Measurements from ENCODE around the gene CFAP210. TPM values are rescaled to one million over a fixed set of nuclear protein-coding genes. Genes with fewer than 3 reads are reported as not detected.

The CFAP210 gene
- total RNA-seq, 1 donor from 2014 or later = 0.32 TPM

DNA sequence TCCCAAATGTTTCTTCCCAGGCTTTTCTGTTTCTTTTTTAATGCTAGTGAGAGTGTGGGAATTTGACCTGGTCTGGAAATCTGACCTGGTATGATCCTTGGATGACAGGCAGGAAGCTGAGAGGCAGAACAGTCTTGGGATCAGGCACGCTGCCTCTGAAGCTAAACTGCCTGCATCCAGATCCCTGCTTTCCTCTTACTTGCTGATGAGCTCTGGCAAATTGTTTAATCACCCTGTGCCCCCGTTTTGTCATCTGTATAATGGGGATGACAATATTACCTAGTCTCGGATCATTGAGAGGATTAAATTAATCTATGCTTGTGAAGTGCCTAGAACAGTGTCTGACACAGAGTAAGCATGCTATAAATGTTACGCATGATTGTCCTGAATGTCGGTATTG, 42.7 kb upstream of the CFAP210 start:
- peaks cover 31% of the 10 kb centered on the region for H3K4me1 Mint-ChIP-seq (ENCODE audit: low read depth, unreplicated experiment)
- H3K36me3 Mint-ChIP-seq (ENCODE audit: unreplicated experiment) = peaks cover 7% of the 10 kb centered on the region
- DNase-seq = no peak
- peaks cover 14% of the 10 kb centered on the region for H3K27me3 Mint-ChIP-seq (ENCODE audit: unreplicated experiment)
- TF ChIP-seq, protein P1, sequence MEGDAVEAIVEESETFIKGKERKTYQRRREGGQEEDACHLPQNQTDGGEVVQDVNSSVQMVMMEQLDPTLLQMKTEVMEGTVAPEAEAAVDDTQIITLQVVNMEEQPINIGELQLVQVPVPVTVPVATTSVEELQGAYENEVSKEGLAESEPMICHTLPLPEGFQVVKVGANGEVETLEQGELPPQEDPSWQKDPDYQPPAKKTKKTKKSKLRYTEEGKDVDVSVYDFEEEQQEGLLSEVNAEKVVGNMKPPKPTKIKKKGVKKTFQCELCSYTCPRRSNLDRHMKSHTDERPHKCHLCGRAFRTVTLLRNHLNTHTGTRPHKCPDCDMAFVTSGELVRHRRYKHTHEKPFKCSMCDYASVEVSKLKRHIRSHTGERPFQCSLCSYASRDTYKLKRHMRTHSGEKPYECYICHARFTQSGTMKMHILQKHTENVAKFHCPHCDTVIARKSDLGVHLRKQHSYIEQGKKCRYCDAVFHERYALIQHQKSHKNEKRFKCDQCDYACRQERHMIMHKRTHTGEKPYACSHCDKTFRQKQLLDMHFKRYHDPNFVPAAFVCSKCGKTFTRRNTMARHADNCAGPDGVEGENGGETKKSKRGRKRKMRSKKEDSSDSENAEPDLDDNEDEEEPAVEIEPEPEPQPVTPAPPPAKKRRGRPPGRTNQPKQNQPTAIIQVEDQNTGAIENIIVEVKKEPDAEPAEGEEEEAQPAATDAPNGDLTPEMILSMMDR (IDR thresholded peaks at IDR 0.05; ENCODE audit: partially characterized antibody, unreplicated experiment) = no peak
- peaks cover 7% of the 10 kb centered on the region for H3K9me3 Mint-ChIP-seq (ENCODE audit: unreplicated experiment)
- peak overlapping the region; percentile 23 for H3K27ac Mint-ChIP-seq (ENCODE audit: unreplicated experiment)
- peak overlapping the region; percentile 91 for H3K4me3 Mint-ChIP-seq (ENCODE audit: unreplicated experiment)

GRCh38 chr2:169735623-169736022, 41.4 kb upstream of the CFAP210 start:
- DNase-seq = no peak
- H3K4me1 Mint-ChIP-seq (ENCODE audit: low read depth, unreplicated experiment) = peaks cover 29% of the 10 kb centered on the region
- peaks cover 7% of the 10 kb centered on the region for H3K36me3 Mint-ChIP-seq (ENCODE audit: unreplicated experiment)
- H3K27ac Mint-ChIP-seq (ENCODE audit: unreplicated experiment) = peak overlapping the region; percentile 94
- H3K27me3 Mint-ChIP-seq (ENCODE audit: unreplicated experiment) = peaks cover 14% of the 10 kb centered on the region
- H3K4me3 Mint-ChIP-seq (ENCODE audit: unreplicated experiment) = peak overlapping the region; percentile 91
- TF ChIP-seq, protein P1 (IDR thresholded peaks at IDR 0.05; ENCODE audit: partially characterized antibody, unreplicated experiment) = no peak
- H3K9me3 Mint-ChIP-seq (ENCODE audit: unreplicated experiment) = peaks cover 7% of the 10 kb centered on the region

DNA sequence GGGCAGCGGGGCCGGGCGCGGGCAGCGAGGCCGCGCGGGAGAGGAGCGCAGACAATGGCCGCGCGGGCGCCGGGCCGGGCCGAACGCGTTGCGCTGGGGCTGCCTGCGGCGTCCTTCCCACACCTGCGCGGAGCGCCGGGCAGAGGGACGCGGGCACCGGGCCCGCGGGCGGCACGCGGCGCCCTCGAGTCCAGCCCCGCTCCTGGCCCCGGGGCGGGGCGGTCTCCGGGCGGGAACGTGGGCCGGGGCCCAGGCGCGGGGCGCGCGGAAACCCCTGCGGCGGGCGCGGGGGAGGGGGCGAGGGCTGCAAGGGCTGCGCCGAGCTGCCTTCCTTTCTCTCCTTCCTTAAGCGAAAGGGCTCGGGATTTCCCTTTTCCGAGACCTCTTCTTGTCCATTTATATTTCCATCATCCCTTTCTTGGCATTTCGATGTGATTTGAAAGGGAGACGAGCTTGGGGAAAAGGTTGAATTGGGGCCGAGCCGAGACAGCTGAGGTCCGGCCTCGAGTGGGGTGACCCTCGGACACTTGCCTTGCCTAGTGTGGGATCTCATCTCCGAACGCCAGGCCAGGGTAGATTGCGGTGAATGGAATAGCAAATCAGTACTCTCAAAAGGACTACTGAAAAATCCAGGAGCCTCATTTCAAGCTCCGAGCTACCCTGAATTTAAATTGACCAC, 40.1 kb upstream of the CFAP210 start:
- Mint-ChIP-seq H3K4me1 (ENCODE audit: low read depth, unreplicated experiment) (peaks cover 30% of the 10 kb centered on the region), H3K36me3 (ENCODE audit: unreplicated experiment) (peaks cover 2% of the 10 kb centered on the region), H3K9me3 (ENCODE audit: unreplicated experiment) (peaks cover 7% of the 10 kb centered on the region), H3K27ac (ENCODE audit: unreplicated experiment) (peak overlapping the region; percentile 94), H3K4me3 (ENCODE audit: unreplicated experiment) (peak overlapping the region; percentile 91), H3K27me3 (ENCODE audit: unreplicated experiment) (peaks cover 12% of the 10 kb centered on the region)
- TF ChIP-seq, protein P1 (IDR thresholded peaks at IDR 0.05; ENCODE audit: partially characterized antibody, unreplicated experiment) = no peak
- DNase-seq = peak; percentile 70

- peak overlapping the region; percentile 99 for H3K4me3 Mint-ChIP-seq (ENCODE audit: unreplicated experiment)
- peaks cover 10% of the 10 kb centered on the region for H3K27me3 Mint-ChIP-seq (ENCODE audit: unreplicated experiment)
- TF ChIP-seq, protein P1 (IDR thresholded peaks at IDR 0.05; ENCODE audit: partially characterized antibody, unreplicated experiment) = no peak
- peaks cover 30% of the 10 kb centered on the region for H3K4me1 Mint-ChIP-seq (ENCODE audit: low read depth, unreplicated experiment)
- H3K9me3 Mint-ChIP-seq (ENCODE audit: unreplicated experiment) = peaks cover 9% of the 10 kb centered on the region
- no peak for DNase-seq
- H3K27ac Mint-ChIP-seq (ENCODE audit: unreplicated experiment) = peak overlapping the region; percentile 97
- H3K36me3 Mint-ChIP-seq (ENCODE audit: unreplicated experiment) = no peaks in the 10 kb centered on the region
Measured at GRCh38 chr2:169732583-169733358, 38.6 kb upstream of the CFAP210 start.

DNA sequence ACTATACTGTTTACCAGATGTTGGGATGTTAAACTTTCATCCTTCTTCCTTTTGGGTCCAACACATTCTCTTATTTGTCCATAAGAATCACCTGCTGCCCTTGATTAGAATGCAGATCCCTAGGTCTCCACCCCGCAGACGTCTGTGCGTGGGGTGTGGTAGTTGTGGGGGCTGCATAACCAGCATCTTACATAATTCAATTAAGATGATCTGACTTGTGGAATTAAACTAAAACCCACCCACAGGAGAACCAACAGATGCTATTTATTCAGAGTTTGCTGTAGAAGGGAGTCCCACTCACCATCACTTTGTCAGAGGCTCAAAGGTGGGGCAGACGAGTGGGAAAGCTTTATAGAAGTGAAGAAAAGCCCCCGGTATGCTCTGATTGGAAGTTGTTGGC, 37.9 kb upstream of the CFAP210 start:
- Mint-ChIP-seq H3K4me1 (ENCODE audit: low read depth, unreplicated experiment) (peaks cover 27% of the 10 kb centered on the region), H3K9me3 (ENCODE audit: unreplicated experiment) (peaks cover 9% of the 10 kb centered on the region), H3K27ac (ENCODE audit: unreplicated experiment) (peak overlapping the region; percentile 70), H3K36me3 (ENCODE audit: unreplicated experiment) (no peaks in the 10 kb centered on the region), H3K27me3 (ENCODE audit: unreplicated experiment) (peaks cover 10% of the 10 kb centered on the region), H3K4me3 (ENCODE audit: unreplicated experiment) (peak overlapping the region; percentile 10)
- DNase-seq = no peak
- TF ChIP-seq, protein P1 (IDR thresholded peaks at IDR 0.05; ENCODE audit: partially characterized antibody, unreplicated experiment) = no peak
